Measurements from ENCODE around the gene CDC42BPB.

Gene CDC42BPB

GRCh38 chr14:103086771-103087342, 29.5 kb upstream of the CDC42BPB start:
- TF ChIP-seq CTCF (IDR thresholded peaks at IDR 0.05; ENCODE audit: insufficient read depth, low read depth, low read length, missing control alignments) = no peak
- DNase-seq (ENCODE audit: low read depth) = no peak
- H3K4me3 ChIP-seq (ENCODE audit: low read length) = no peak overlapping the region

DNA sequence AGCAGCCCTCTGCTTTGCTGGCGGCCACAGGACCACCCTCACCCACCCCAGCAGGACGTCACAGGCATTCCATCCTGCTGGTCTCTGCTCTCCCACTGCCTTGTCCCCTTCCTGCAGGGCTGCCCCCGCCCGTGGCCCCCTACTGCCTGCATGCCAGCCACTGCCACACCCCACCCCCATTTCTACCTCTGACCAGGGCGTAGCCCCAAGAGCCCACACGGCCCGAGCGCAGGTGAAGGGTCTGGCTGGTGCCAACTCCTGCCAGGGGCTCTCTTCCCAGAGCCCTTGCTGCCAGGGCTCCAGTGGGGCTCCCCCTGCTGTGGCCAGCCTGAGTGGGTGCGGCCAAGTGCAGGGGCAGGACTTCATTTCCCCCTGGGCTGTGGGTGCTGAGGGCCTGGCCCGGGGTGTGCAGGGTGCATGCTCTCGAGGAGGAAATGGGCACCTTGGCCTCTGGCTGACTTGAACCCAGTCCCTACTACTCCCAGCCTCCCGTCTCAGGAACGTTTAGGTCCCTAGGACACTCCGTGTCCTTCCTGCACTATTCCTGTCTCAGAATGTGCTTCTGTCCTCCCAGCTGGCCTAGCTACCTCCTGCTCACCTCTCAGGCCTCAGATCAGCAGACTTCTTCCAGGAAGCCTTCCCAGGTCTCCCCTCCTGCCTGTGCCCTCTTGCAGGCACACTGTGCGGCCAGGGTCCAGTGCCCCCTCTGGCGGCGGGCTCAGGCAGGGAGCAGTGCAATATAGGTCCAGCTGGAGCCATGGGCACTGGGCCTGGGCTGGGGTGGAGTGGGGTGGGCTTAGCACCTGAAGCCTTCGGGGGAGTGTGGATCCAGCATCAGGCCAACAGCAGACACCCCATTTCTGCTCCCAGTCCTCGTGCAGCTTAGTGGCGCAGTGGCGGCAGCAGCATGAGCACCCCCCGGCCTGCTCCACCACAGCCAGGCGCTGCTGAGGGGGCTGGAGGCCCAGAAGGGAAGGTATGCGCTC, 28.1 kb upstream of the CDC42BPB start:
- no peak overlapping the region for H3K4me3 ChIP-seq (ENCODE audit: low read length)
- DNase-seq (ENCODE audit: low read depth) = no peak
- no peak for TF ChIP-seq CTCF (IDR thresholded peaks at IDR 0.05; ENCODE audit: insufficient read depth, low read depth, low read length, missing control alignments)

DNA sequence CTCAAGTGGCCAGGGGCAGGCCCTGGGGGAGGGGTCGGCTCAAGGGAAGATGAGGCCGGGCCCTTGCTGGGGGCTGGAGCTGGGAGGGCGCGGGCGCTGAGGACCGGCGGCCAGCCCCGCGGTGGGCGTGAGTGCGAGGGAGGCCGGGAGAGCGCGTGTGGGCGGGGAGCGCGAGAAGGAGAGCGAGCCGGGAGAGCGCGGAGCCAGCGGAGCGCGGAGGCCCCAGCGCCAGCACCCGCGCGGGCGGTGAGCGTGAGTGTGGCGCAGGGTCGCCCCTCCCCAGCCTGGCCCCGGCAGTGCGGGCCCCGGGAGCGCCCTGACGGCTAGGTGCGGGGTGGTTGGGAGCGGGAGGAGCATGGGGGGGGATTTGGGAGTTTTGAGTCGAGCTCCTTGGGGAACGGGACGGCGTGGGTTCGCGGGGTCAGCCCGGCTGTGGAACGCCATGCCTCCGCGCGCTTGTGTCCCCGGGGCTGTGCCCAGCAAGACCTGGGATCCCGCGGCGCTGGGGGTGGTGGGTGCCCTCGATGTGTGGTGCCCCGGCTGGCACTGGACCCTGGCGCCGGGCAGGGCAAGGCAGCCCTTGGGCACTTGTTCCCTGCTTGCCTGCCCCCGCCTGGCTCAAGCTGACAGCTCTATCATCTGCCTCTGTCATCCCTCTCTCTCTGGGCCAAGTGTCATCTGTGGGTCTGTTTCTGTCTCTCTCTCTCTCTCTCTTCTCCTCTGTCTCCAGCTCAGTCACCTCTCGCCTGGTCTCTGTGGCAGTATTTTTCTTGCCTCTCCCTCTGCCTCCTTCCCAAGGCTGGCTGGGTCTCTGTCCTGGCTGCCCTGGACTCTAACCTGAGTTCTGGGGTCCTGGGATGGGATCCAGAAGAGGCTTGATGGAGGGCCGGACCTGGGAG, 26.9 kb upstream of the CDC42BPB start, which contains the start of gene LBHD2:
Gene LBHD2 (plus strand): TSS at position 190 of the 899 bp plus-strand sequence. CDS start 1,803 bp downstream, outside the sequence.
- H3K4me3 ChIP-seq (ENCODE audit: low read length) = no peak within 1 kb of the TSS
- no peak for TF ChIP-seq CTCF (IDR thresholded peaks at IDR 0.05; ENCODE audit: insufficient read depth, low read depth, low read length, missing control alignments)
- no peak for DNase-seq (ENCODE audit: low read depth)

- TF ChIP-seq CTCF (IDR thresholded peaks at IDR 0.05; ENCODE audit: insufficient read depth, low read depth, low read length, missing control alignments) = no peak
- DNase-seq (ENCODE audit: low read depth) = no peak
- no peak overlapping the region for H3K4me3 ChIP-seq (ENCODE audit: low read length)
Observed at GRCh38 chr14:103081951-103082350, 24.6 kb upstream of the CDC42BPB start.

DNA sequence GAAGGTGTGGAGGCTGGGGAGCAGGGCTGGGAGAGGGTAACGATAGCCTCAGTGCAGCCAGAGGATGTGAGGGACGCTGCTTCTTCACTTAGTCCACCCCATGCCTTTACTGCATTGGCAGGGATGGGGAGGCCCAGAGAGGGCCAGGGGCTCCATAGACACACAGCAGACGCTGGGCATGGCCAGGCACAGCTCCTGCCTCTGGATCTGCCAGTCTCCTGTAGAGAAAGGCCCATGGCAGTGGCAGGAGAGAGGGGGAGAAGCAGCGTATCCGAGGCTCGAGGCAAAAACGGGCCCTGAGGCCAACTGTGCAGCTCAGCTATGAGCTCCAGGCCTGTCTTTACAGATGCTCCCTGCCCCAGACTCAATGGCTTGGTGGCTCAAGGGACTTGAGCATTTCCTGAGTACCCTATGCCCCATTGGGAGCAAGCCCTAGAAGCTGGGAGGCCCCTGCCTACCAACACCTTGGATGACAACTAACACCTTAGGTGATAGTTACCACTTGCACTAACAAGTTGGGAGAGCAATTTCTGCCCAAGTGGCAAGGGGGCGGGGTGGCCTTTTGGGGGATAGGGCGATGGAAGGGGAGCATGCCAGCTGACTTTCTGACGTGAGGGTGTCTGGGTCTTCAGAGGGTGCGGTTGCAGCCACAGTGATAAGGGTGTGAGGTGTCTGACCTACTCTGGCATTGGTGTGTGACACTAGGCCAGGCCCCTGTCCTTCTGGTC, 21.7 kb upstream of the CDC42BPB start:
- no peak overlapping the region for H3K4me3 ChIP-seq (ENCODE audit: low read length)
- no peak for TF ChIP-seq CTCF (IDR thresholded peaks at IDR 0.05; ENCODE audit: insufficient read depth, low read depth, low read length, missing control alignments)
- DNase-seq (ENCODE audit: low read depth) = no peak

DNA sequence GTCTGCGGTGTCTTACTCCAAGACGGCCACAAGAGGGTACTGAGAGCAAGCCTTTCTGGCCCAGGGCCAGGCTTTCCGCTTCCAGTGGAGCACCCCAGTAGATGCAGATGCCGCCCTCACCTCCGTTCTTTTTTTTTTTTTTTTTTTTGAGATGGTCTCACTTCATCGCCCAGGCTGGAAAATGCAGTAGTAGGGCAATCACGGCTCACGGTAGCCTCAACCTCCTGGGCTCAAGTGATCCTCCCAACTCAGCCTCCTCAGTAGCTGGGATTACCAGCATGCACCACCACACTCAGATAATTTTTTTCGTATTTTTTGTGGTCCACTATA, 21.0 kb upstream of the CDC42BPB start:
- peak; percentile 93 for TF ChIP-seq CTCF (IDR thresholded peaks at IDR 0.05; ENCODE audit: insufficient read depth, low read depth, low read length, missing control alignments)
- peak; percentile 85 for DNase-seq (ENCODE audit: low read depth)
- H3K4me3 ChIP-seq (ENCODE audit: low read length) = no peak overlapping the region
